ENCODE results near the gene RERE.
"Not testable (repeated sequence)": the region's sequence is repeated elsewhere in the genome, so short reads cannot be mapped to it uniquely, and the experiment has no call there.

Gene RERE

DNA sequence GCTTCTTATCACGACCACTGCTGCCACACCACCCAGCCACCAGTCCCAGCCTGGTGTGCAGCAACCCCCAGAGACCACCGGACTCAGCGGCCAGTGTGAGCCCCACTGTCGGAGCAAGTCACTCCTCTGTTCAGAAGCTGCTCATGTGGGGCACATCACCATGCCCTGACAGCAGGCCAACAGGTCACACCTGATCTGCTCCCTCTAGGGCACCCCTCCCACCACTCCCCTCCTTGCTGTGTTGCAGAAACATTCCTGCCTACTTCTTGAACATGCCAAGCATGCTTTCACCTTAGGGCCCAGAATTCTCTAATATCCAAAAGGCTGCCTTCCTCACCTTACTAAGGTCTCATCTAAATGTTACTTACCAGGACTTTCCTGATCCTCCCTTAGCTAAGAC lies 353.1 kb downstream of the RERE start:
- no peak for DNase-seq

DNA sequence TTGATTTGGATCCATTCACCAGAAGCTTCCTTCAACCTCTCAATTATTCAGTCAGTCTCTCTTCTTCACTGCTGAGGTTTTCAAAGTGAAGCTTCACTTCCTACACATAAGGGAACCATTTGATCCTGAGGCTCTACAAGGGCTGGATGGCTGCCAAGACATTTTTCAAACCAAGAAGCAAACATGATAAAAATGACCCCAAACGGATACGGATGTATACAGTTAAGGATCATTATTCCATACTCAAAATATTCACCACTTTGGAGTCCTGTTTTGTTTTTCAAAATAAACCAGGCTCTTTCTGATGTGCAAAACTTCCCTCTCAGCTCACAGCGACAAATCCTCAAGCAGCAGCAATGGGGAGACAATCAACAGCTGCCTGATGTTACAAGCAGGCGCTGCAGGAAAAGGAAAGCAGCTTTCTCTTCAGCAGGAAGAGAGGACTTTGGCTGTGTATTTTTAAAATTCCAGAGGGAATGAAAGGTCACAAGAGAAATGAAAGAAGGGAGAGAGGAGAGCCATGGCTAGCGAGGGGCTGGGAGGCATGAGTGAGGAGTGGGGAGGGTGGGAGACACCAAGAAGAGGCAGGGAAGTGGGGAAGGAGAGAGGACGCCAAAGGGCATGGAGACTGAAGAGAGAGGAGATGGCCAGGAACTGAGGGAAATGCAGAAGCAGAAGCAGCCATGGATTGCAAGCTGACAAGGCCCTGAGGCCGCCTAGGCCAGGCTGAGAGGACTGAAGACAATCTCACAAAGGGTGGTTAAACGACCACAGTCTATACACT lies 354.1 kb downstream of the RERE start:
- no peak for DNase-seq

DNA sequence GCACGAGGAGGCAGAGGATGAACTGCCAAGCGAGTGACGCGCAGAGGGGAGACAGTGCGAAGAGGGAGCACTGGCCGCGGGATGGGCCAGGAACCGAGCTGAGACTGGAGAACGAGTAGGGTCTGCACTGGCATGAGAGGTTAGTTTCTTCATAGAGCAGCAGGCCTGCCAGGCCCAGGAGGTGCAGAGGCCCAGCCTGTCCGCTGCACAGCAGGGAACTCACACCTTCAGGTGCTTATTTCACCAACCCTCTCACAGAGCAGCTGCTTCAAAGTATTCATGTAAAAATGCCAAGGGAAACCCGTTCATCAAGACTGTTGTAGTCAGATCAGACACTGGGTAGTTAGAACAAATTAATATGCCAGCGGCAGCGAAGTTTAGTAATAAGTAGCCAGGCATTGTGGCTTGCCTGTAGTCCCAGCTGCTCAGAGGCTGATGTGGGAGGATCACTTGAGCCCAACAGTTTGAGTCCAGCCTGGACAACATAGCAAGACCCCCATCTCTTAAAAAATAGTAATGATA lies 355.0 kb downstream of the RERE start:
- no peak for DNase-seq

DNA sequence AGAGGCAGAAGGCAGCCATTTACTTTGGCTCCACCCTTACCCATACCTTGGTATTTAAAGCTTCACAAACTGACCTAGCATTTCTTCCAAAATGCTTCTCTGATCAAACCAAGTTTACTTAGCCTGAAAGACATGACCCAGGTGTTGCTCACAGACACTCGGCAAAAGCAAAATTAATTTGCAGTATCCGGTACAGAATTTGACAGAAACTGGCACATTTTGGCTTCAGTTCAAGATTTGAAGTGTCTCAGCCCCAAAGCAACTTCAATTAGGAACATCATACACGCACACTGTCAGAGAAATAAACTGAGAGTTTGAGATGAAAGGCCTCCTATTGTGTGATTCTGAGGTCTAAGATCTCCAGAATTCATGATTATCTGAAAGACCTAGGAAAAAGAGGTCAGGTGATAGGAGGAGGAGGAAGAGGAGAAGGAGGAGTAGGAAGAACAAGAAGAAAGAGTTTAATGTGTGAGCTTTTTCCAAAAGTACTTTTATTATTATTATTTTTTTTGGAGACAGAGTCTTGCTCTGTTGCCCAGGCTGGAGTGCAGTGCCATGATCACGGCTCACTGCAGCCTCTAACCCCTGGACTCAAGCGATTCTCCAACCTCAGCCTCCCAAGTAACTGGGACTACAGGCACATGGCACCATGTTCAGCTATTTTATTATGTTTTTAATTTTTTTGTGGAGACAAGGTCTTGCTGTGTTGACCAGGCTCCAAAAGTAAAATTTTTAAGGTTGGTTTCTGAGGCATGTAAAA lies 355.9 kb downstream of the RERE start:
- no peak for DNase-seq

DNA sequence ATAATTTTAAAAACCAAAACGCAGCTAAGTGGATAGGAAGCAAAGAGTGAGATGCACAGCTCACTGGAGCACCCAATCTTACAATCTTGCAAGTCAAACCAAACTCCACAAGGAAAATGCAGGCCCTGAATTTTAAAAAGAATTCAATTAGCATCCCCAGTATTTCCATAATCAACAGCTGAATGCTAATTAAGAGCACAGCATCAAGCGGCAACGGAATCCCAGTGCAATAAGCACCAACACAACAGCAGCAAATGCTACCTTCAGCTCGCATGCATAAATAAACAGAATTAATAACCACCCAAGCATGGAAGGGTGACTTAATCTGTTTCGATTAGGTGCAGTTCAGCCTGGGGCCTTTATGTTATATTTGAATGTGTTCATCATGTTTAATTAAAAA lies 356.7 kb downstream of the RERE start:
- no peak for DNase-seq

DNA sequence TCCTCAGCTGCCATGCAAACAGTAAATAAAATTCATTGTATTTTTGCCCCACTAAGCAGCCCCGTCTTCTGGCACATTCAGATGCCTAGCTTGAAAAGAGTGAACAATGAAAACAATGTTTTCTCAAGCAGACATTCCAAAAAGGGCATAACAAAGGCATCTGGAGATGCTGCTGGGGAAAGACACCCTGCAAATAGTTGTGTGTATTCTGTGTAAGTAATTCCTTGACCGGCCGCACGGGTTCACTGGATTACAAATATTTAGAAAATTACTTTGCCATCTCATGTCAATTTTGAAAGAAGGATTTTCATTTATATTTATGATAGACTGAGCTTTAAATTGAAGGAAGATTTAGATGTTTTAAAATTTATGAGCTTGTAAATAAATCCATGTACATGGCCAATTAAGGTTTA lies 357.3 kb downstream of the RERE start:
- DNase-seq: no peak

DNA sequence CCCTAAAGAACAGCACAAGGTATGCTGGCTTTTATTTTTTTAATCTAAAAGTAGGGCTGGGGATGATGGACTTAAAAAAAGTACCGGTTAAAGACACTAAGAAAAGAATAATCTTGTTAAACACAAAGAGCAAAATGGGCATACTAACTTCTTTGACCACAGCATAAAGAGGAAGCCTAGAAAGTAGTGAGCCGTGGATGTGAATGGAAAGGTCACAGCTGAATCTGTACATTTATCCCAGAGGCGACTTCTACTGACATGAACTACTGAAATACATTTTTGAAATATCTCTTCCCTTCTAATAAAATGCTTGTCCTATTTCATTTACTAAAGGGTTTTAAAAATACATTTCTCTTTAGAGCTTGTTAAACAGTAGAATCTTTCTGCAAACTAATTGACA lies 358.8 kb downstream of the RERE start:
- no peak for DNase-seq

DNA sequence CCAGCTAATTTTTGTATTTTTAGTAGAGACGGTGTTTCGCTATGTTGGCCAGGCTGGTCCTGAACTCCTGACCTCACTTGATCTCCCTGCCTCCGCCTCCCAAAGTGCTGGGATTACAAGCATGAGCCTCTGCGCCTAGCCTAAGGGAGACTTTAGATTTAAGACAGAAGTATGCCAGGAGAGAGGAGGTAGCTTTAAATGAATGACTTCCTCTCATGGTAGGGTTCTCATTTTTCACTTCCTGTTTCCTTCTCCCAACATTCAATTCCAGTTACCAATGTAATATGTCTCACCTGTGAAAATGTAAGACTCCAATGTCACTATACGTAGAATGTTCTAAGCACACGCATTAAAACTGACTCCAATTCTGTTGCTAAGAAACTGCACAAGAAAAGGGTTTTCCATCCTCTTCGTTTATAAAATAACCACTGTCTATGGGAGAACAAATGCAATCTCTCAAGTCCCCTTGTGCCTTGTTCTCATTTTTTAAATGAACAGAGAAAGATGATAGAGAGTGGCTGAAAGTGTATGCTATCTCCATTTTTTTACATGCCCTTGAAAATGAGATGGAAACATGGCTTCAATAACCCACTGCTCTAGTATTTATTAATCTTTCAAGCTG lies 359.6 kb downstream of the RERE start:
- no peak for DNase-seq

DNA sequence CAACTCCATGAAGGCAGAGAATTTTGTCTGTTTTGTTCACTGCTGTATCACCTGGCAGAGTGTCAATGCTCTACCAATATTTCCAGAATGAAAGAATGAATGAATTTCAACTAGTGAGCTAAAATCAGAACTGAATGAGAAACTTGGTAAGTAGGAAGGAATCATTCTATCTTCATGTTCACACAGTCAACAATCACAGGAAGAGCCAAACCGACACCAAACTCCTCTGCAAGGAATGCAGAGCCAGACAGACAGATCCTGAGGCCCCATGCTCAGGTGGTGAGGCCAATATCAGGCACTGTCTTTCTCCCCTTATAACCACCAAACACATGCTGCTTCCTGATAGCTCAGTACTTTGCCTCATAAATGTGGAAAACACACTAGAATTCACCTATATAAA lies 360.4 kb downstream of the RERE start:
- DNase-seq: no peak

DNA sequence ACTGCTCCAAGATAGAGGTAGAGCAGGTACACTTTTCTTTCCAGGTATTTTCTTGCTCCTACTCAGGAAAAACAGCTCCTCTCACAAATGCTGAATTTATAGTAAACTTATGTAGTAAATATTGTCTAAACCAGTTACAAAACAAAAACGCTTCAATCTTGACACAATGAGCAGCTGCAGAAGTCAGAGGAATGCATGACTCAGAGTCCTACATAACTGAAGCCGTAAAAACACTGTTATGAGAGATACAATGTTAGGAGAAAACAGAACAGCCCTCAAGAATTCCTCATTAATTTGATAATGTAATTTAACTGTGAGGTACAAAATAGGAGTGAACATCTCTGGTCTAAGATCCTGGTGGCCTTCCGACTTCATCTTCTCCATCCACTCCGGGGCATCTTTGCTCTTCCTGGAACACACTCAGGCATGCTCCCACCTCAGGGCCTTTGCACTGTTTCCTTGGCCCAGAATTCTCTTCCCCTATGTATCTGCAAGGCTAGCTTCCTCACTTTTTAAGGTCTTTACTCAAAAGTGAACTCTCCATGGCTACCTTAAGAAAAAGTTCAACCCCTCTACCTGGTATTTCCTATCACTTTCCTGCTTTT lies 361.0 kb downstream of the RERE start:
- no peak for DNase-seq

DNA sequence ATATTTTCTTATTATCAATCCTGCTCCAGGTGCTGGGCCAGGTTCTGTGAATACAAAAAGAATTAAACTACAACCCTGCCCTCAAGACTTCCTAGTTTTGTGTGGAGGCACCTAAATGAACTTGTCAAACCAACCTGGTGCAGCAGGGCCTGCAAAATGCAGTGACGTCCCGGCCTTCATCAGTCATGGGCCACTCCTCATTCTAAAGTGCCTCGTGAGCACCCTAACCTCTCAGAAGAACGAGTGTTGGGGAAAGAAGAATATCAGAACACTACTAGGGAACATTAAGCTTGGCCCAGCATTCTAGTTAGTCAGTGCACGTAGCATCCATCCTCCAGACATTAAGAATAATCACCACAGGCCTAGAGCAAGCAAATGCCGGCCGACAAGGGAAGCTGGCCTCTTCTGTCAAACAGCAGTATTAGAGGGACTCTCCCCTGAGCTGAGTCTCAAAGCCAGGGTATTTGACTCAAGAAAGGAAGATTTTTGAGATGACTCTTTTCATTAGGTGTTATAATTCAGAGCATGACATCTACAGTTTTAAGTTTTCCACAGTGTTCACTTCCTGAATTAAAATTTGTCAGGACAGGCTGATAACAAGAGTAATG lies 361.6 kb downstream of the RERE start:
- DNase-seq: no peak

DNA sequence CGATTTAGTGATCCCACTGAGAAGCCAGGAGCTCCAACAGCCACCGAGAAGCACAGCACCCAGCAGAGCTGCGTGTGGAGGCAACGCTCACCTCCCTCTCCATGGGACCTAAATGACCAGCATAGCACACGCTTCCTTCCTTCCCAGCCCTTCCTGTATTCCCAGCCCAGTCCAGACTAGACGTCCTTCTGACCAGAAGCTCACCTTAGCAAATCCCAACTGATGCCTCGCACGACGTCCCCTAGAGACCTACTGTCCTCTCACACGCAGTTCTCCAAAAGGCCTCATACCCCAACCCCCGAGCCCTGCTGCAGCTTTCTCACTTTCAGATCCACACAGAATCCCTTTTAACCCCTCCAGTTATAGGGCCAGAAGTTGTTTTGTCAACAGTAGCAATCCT lies 367.1 kb downstream of the RERE start:
- DNase-seq: no peak

DNA sequence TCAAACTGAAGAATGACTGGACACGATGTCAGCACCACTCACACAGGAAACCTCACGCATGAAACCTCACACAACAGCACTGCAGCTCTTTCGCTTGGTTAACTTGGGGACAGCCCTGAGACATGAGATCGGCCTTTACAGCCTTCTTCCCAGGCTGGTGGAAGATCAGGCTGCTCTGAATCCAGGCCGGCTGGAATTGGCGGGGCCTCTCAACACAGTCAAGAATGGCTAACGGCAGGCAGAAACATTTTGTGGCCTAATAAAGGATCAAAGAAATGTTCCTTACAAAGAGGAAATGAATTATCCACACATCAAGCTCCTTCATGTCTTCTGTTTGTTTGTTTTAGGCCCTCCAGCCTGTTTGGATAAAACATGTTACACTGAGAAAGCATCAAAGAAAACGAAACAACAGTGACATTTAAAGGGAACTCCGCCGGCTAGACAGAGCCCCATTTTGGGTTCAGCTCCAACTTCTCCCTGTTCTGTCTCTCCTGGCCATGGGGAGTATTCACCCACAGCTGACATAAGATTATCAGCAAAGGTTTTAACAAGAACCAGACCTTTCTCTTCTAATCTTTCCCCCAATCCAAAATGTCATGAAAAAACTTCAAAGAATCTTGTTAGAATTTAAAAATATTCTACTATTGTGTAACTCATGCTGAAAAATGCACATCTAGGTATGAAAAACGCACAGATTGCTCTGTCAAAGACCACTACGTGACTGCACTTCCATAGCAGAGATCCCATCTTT lies 368.4 kb downstream of the RERE start:
- DNase-seq: no peak

DNA sequence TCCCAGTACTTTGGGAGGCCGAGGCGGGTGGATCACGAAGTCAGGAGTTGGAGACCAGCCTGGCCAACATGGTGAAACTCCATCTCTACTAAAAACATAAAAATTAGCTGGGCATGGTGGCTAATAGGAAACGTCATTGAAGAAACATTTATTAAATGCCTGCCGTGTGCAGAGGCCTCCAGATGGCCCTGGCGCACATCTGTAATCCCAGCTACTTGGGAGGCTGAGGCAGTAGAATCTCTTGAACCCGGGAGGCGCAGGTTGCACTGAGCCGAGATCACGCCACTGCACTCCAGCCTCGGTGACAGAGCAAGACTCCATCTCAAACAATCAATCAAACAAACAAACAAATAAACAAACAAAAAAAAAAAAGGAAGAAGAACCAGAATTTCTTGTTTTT lies 368.9 kb downstream of the RERE start:
- not testable (repeated sequence) for DNase-seq

DNA sequence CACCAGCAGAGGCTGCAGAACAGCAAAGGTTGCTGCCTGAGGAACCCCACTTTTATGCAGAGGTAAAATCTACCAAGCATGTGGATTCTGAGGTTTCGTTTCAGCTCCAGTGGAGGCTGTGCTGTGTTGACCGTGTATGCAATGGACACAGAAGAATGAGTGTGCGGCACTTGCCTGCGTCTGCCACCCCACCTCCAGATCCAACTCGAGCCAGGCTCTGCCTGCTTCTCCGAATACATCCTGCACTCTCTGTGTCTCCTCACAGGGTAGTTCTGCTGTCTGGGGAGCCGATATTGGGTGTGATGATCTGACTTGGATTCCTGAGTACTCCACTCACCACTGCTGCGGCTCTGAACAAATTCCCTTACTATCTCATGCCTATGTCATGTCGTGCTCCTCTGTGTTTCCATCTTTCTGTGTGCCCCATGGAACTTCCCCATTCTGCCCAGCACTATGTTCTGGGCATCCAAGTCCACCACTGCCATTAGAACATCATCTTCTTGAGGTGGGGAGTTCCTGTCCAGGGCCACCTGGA lies 369.8 kb downstream of the RERE start:
- no peak for DNase-seq

DNA sequence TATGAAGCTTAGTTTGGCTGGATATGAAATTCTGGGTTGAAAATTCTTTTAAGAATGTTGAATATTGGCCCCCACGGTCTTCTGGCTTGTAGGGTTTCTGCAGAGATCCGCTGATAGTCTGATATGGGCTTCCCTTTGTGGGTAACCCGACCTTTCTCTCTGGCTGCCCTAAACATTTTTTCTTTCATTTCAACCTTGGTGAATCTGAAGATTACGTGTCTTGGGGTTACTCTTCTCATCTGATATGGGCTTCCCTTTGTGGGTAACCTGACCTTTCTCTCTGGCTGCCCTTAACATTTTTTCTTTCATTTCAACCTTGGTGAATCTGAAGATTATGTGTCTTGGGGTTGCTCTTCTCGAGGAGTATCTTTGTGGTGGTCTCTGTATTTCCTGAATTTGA lies 371.3 kb downstream of the RERE start:
- DNase-seq: not testable (repeated sequence)

DNA sequence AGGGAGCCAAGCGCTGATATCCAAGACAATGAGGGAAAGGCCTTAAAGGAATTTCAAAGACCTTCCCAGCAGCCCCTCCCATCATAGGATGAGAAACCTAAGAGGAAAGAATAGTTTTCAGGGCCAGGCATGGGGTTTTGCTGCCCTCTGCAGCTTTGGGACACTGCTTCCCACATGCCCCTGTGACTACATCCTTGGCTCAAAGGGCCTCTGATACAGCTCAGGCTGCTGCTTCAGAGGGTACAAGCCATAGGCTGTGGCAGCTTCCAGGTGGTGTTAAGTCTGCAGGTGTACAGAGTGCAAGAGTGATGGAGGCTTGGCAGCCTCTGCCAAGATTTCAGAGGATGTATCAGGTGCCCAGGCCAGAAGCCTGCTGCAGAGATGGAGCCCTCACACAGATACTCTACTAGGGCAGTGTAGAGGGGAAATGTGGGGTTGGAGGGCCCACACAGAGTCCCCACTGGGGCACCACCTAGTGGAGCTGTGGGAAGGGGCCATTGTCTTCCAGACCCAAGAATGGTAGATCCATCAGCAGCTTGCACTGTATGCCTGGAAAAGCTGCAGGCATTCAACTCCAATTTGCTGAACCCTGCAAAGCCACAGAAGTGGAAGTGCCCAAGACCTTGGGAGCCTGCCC lies 373.8 kb downstream of the RERE start:
- DNase-seq: no peak

DNA sequence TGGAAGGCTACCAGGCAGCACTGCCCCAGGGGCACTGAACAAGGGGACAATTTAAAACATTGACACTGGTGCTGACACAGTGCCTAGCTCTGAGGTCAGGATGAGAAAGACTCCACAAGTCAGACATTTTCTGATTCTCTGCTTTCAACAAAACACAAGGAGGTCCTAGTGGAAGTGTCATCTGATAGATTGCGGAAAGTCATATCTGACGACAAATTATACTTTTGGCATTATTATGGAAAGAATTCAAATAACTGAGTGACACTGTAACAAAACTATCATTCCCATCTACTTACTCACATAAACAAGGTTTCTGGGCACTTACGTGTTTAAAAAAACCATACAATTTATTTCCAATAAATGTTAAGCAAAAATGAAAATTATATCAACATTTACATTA lies 376.0 kb downstream of the RERE start:
- no peak for DNase-seq

DNA sequence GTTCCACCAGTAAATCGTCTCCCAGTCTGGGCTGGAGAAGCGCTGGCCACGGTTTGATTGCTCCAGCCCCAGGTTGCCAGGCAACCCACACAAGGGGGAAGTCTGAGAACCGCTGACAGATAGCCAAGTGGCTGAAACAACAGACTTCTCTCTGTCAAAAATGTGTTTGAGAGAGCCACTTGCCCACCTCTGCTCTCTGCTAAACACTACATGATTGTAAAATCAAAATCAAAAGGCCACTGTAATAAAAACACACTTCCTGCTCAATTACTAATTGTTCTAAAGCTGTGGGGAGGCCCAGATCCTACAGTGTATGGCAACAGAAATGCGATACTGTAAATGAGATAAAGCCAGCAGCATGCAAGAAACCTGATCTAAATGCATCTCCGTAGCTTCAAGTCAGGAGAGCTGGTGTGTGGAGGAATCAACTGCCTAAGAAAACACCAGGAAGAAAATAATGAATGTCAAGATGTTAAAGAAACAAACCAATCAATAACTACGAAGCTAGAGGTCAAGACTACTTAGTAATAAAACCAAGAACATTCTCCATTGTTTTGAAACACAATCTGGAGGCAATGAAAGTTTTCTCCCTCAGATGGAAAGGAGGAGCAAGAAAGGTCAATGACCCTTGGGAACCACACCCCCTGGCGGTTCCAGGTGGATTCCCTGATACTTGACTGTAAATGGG lies 378.3 kb downstream of the RERE start:
- DNase-seq: no peak

DNA sequence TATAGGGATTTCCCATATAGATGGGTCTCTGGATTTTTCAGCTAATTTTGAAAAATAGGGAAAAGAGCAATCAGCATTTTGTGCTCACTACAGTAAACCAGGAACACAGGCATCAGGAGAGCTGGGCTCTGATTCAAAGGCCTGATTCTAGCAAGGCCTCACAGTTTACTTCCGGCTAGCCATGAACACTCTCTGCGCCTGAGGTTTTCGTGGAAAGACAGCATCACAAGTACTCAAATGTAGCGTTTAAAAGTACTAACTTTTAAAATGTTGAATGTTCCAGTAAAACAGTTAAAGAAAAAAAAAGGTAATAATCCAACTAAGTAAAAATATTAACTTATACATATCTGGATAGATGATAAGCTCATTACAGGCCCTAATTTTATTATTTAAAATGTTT lies 379.0 kb downstream of the RERE start:
- DNase-seq: no peak

DNA sequence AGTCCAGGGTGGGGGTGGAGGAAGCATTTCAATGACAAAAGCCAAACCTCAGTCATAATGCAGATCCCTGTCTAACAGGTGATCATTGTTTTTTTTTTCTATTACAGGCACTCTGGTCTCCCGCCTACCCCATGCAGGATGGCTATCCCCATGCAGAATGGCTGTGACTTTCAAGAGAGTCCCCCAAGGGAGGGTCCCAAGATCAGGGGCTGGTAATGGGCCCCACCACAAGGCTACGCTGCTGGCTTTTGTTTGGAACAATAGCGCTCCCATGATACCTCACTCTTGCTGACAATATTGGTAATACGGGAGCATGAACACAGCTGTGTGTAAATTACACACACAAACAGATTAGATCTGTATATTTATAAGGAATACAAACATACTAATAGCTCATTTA lies 380.1 kb downstream of the RERE start:
- DNase-seq: no peak
